Stimulated activated CD4-positive, alpha-beta T cell treated with anti-CD3 and anti-CD28 coated beads, Interleukin-12 subunit alpha, Interleukin-12 subunit beta, amount 100 ng/mL, for 48 hours (primary cell): Measurements from ENCODE around the gene RAB11FIP4.
"Not testable (repeated sequence)": the region's sequence is repeated elsewhere in the genome, so short reads cannot be mapped to it uniquely, and the experiment has no call there.

Source experiments
- DNase-seq, 3 donors: peaks; one replicate each; pipeline ENCODE4 v3.0.0-alpha.2; 2020; ENCODE audit warnings: low read depth in 2 of 3, low spot score in 1 of 3

Gene RAB11FIP4

GRCh38 chr17:31431852-31432658 lies 40.6 kb downstream of the RAB11FIP4 start:
- DNase-seq = no peak

DNA sequence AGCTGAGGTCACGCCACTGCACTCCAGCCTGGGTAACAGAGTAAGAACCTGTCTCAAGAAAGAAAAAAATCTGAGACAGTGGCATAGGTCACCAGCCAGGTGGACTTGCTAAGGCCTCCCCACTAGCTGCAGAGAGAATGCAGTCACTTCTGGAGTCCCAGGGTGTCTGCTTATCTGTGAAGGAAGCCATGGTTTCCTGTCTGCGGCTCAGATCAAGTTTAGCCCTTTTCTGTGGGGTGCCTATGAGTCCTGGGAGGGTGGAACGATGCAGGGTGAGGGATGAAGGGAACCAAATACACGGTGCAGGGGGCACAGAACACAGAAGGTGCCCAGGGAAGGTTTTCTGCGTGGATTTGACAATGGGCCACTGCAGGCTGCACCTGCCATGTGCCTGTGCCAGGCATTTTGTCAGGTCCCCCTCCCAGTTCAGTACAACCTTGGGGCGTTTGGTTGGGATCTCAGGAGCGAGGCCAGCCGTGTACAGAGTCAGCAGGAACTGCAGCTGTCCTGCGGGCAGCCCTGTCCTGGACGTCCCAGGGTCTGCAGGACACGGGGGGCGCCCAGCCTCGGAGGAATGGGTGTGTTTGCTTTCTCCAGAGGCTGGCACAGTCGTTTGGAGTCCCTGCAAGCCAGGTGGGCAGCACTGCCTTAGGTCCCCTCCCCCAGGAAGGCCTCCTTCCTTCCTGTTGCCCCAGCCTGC lies 41.8 kb downstream of the RAB11FIP4 start:
- DNase-seq = no peak

DNA sequence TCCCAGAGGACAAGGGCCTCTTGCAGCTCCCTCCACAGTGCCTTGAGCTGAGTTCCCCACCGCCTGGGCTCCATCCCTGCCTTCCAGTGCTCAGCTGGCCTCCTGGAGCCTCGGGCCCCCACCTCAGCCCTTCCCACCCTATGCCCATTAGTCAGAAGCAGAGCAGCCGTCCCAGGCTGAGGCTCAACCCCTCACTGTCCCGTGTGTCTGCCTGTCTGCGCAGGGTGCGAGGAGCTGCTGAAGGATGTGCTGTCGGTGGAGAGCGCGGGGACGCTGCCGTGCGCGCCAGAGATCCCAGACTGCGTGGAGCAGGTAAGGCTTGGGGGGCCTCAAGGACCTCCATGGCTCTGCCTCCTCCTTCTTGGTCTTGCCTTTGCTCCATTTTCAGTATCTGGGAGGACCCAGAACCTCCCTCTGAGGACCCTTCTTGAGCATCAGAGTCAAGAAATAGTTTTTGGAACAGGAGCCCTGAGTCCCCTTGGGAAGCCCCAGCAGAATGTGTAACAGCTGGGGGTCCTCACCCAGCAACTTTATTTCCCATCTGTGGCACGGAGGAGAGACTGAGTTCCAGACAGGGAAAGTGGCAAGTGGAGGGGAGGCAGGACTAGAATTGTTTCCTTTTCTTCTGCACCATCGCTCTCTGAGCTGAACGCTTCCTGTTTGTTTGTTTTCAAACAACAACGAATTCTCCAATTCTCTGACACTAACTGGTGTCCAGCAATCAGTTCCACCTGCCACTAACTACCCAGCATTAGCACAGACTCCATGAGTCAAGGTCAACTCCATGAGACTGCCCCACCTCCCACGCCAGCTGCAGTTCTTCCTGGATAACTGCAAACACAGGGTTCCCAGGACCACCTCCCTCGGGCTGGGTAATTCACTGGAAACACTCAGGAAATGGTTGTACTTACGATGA lies 42.6 kb downstream of the RAB11FIP4 start:
- no peak for DNase-seq

DNA sequence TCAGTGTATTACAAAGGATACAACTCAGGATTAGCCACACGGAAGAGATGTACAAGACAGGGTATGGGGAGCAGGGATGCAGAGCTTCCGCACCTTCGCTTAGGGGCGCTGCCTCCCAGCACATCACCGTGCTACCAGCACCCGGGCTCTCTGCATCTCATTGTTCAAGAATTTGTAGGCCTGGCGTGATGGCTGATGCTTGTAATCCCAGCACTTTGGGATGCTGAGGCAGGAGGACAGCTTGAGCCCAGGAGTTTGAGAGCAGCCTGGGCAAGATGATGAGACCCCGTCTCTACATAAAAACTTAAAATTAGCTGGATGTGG lies 43.2 kb downstream of the RAB11FIP4 start:
- DNase-seq = no peak

- no peak for DNase-seq
Observed at GRCh38 chr17:31435581-31435980, 44.1 kb downstream of the RAB11FIP4 start.

GRCh38 chr17:31437720-31438400 lies 46.4 kb downstream of the RAB11FIP4 start:
- DNase-seq = no peak

DNA sequence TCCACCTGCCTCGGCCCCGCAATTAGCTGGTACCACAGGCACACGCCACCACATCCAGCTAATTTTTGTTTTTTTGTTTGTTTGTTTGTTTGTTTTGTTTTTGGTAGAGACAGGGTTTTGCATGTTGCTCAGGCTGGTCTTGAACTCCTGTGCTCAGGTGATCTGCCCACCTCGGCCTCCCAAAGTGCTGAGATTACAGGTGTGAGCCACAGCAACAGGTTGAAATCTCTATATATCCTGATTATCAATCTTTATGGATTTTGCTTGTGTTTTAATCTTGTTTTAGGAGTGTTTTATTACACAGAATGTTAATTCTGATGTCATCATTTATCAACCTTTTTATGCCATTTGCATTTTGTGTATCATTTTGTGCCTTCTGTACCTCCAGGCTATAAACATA lies 48.2 kb downstream of the RAB11FIP4 start:
- no peak for DNase-seq

GRCh38 chr17:31442276-31442675 lies 50.8 kb downstream of the RAB11FIP4 start:
- DNase-seq = no peak

DNA sequence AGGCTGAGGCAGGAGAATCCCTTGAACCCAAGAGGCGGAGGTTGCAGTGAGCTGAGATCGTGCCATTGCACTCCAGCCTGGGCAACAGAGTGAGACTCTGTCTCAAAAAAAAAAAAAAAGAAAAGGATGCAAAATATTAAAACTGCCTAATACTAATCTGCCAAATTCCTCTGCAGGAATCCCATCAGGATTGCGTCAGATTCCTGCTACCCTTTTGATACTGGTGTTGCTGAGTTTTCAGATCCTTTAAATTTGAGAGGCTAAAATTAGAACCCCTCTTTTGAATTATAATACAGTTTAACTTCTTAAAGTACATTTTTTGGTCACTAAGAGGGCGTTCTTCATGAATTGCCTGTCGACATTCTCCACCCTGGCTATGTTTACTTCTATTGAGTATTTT lies 51.4 kb downstream of the RAB11FIP4 start:
- DNase-seq = not testable (repeated sequence)

DNA sequence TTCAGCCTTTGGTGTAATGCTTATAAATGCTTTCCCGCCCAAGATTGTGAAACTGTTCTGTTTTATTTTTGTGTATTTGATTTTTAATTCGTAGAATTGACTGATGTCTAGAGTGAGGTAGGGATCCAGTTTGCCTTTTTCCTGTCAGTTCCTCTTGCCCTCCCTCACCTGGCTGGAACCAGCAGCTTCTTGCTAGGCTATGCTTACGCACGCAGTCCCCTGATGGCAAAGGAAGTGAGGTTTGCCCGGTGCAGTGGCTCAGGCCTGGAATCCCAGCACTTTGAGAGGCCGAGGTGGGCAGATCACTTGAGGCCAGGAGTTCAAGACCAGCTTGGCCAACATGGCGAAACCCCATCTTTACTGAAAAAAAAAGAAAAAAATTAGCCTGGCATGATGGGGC lies 51.9 kb downstream of the RAB11FIP4 start:
- no peak for DNase-seq

GRCh38 chr17:31444026-31444425 lies 52.6 kb downstream of the RAB11FIP4 start:
- no peak for DNase-seq

- DNase-seq = no peak
Observed at GRCh38 chr17:31446195-31446967, 54.9 kb downstream of the RAB11FIP4 start.

DNA sequence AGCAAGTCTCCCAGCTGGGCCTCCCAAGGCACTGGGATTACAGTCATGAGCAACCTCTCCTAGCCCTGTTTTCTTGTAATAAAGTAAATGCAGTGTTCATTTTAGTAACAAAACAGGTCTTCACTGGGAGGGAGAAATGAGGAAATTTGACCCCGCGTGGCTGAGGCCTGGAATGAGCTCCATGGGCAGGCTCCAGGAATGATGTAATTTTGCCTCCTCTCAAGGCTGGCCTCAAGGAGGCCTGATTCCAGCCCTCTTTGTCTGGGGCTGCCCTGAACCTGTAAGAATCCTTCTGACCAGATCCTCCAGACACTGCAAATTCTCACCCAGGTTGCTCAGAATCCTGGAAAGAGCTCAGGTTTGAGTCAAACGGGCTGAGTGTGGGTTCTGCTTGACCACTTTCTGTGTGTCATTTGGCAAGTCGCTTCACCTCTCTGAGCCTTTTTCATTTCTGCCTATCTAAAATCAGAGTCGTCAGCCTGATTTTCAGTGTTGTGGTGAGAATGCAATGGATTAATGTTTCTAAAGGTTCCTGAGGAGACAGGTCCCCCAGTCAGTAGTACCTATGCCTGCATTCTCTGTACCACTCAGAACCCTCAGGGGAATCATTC lies 57.1 kb downstream of the RAB11FIP4 start:
- DNase-seq = no peak

DNA sequence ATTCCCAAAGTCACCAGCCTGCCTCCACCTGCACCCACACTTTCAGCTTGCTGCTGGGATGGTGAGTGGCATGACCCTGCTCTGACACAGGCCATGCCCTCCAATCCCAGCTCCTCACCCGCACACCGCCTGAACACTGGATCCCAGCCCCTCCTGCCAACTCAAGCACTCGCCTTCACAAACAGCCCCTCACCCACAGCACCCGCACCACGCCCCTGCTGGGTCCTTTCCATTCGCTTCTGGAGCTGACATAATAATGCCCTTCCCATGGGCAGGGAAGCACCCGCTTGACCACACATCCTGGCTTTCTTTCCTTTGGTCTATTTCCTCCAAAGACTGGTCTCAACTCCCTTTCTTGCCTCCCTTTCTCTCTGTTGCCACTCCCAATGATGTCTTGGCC lies 57.6 kb downstream of the RAB11FIP4 start:
- DNase-seq = no peak

- DNase-seq = no peak
Observed at GRCh38 chr17:31449746-31450145, 58.3 kb downstream of the RAB11FIP4 start.

- DNase-seq = no peak
Observed at GRCh38 chr17:31452101-31452500, 60.6 kb downstream of the RAB11FIP4 start.

GRCh38 chr17:31452561-31453110 lies 61.2 kb downstream of the RAB11FIP4 start:
- DNase-seq = no peak

- no peak for DNase-seq
Observed at GRCh38 chr17:31453896-31454295, 62.4 kb downstream of the RAB11FIP4 start.

DNA sequence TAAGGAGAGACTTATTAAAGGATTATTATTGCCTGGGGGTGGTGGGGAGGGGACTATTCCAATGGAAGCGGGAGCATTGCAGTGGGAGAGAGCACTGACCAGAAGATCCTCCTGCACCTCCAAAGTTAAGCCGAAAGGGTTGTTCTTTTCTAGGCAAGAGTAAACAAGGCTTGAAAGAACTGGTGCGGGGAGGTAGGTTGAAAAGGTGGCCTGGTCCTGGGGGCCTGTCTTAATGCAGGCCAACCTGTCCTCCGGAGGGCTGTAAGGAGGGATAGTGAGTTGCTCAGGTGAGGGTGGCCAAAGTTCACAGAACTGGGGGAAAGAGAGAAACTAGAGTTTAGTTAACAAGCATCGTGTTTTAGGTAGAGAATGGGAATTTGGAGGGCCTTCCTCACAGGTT lies 65.3 kb downstream of the RAB11FIP4 start:
- DNase-seq = no peak
